Body of pancreas (tissue), 4 donors: Measurements from ENCODE around the gene ROBO2. TPM values are rescaled to one million over a fixed set of nuclear protein-coding genes. Genes with fewer than 3 reads are reported as not detected.

Experiments used
- ATAC-seq: fragments of 150-250 bp; one replicate; pipeline ENCODE4 v1.9.1; 2016
- DNase-seq, 4 donors: peaks; one replicate each; pipeline ENCODE4 v3.0.0-alpha.2; 2019
- H3K27ac ChIP-seq, 4 donors: fragments of 200-600 bp; sonication (generic); 1 replicate in 3 of 4; 2 replicates in 1 of 4; pipeline versions ENCODE4 v1.5.1 to v1.6.1; 2016 to 2019; ENCODE audit warnings: mild to moderate bottlenecking in 1 of 4, mixed read lengths in 1 of 4, moderate library complexity in 1 of 4
- H3K27me3 ChIP-seq, 2 donors: fragments of 200-600 bp; sonication (generic); one replicate each; pipeline ENCODE4 v1.6.0; 2016; ENCODE audit warnings: mild to moderate bottlenecking in 1 of 2
- H3K36me3 ChIP-seq, 2 donors: fragments of 200-600 bp; sonication (generic); replicated peaks in 1 of 2; 2 replicates each; pipeline ENCODE4 v1.5.1; 2016; ENCODE audit warnings: low read depth in 2 of 2; ENCODE audit not compliant: insufficient read depth in 1 of 2
- H3K4me1 ChIP-seq: fragments of 200-600 bp; sonication (generic); one replicate; pipeline ENCODE4 v1.6.0; 2016
- H3K4me3 ChIP-seq, 2 donors: fragments of 200-600 bp; sonication (generic); 1 replicate in 1 of 2; 2 replicates in 1 of 2; pipeline ENCODE4 v1.5.1; 2016 to 2019
- H3K9me3 ChIP-seq, 3 donors: fragments of 200-600 bp; sonication (generic); 1 replicate in 2 of 3; 2 replicates in 1 of 3; pipeline ENCODE4 v1.5.1; 2016
- CTCF ChIP-seq, 7 experiments: fragments of 450-650 bp in 4 of 7; fragments of 200-600 bp in 3 of 7; sonication (generic) in 3 of 7; IDR thresholded peaks; one replicate each; pipeline ENCODE4 v1.5.1; 2016 to 2019; ENCODE audit warnings: antibody characterized with exemption in 7 of 7
- POLR2A ChIP-seq, 3 donors: fragments of 450-650 bp; IDR thresholded peaks; one replicate each; pipeline ENCODE4 v1.6.1; 2016; ENCODE audit warnings: antibody characterized with exemption in 3 of 3, mild to moderate bottlenecking in 2 of 3
- WGBS, 2 donors: methylation state at CpG; one replicate each; pipeline ENCODE4 v1.1.5; 2017; 5-methylcytosine and 5-hydroxymethylcytosine counted together
- intact Hi-C: fragments of 100-400 bp; cut with DNase I; formaldehyde crosslinking; loops from one replicate; pipeline ENCODE4 v1.15.1; 2023
- total RNA-seq, 2 donors: library from RNA; depleted of rRNA; stranded (reverse); fragments of >200 nt; gene quantifications; one replicate each; pipeline ENCODE4 v1.1.0, GENCODE V29; 2016

ROBO2 gene
- total RNA-seq, 2 donors from 2014 or later, result 1.3 to 3.0 TPM

GRCh38 chr3:77137559-77137958, 97.7 kb downstream of the ROBO2 start:
- WGBS, 2 donors, result 74 to 80% methylated on average over 5 of the region's 5 CpGs
- no peak overlapping the region for H3K4me3 ChIP-seq
- H3K36me3 ChIP-seq, result no peaks in the 10 kb centered on the region
- no peak for DNase-seq
- intact Hi-C loops, result no loop called here
- no peak for ATAC-seq
- no peaks in the 10 kb centered on the region for H3K27me3 ChIP-seq
- H3K4me1 ChIP-seq, result no peaks in the 10 kb centered on the region
- no peaks in the 10 kb centered on the region for H3K9me3 ChIP-seq
- TF ChIP-seq POLR2A (IDR thresholded peaks at IDR 0.05) (no peak), CTCF (IDR thresholded peaks at IDR 0.05) (no peak)
- H3K27ac ChIP-seq, result no peak overlapping the region

- ATAC-seq (no peak), DNase-seq (no peak)
- Histone ChIP-seq H3K36me3 (no peaks in the 10 kb centered on the region), H3K4me3 (no peak overlapping the region), H3K27ac (no peak overlapping the region), H3K27me3 (no peaks in the 10 kb centered on the region), H3K9me3 (no peaks in the 10 kb centered on the region), H3K4me1 (no peaks in the 10 kb centered on the region)
- intact Hi-C loops, result no loop called here
- no peak for TF ChIP-seq CTCF (IDR thresholded peaks at IDR 0.05)
- no peak for TF ChIP-seq POLR2A (IDR thresholded peaks at IDR 0.05)
- WGBS, 2 donors, result 60 to 62% methylated on average over 3 of the region's 3 CpGs
Measured at GRCh38 chr3:77139624-77140023, 99.7 kb downstream of the ROBO2 start.

- intact Hi-C loops, result no loop called here
- no peak for TF ChIP-seq CTCF (IDR thresholded peaks at IDR 0.05)
- no peak for TF ChIP-seq POLR2A (IDR thresholded peaks at IDR 0.05)
- ATAC-seq (no peak), DNase-seq (no peak)
- H3K9me3 ChIP-seq, result no peaks in the 10 kb centered on the region
- no peaks in the 10 kb centered on the region for H3K27me3 ChIP-seq
- H3K36me3 ChIP-seq, result no peaks in the 10 kb centered on the region
- WGBS, 2 donors, result 43 to 49% methylated on average over 3 of the region's 3 CpGs
- no peaks in the 10 kb centered on the region for H3K4me1 ChIP-seq
- no peak overlapping the region for H3K4me3 ChIP-seq
- no peak overlapping the region for H3K27ac ChIP-seq
Measured at GRCh38 chr3:77141423-77141822, 101.5 kb downstream of the ROBO2 start.

GRCh38 chr3:77142578-77142977, 102.7 kb downstream of the ROBO2 start:
- TF ChIP-seq CTCF (IDR thresholded peaks at IDR 0.05) (no peak), POLR2A (IDR thresholded peaks at IDR 0.05) (no peak)
- H3K4me1 ChIP-seq, result no peaks in the 10 kb centered on the region
- no peaks in the 10 kb centered on the region for H3K27me3 ChIP-seq
- no peak for ATAC-seq
- H3K27ac ChIP-seq, result no peak overlapping the region
- 60 to 62% methylated on average over 6 of the region's 6 CpGs for WGBS, 2 donors
- H3K9me3 ChIP-seq, result no peaks in the 10 kb centered on the region
- no peak for DNase-seq
- H3K36me3 ChIP-seq, result no peaks in the 10 kb centered on the region
- intact Hi-C loops, result no loop called here
- H3K4me3 ChIP-seq, result no peak overlapping the region

- DNase-seq (no peak), ATAC-seq (no peak)
- WGBS, 2 donors, result 38 to 47% methylated on average over 7 of the region's 7 CpGs
- Histone ChIP-seq H3K9me3 (no peaks in the 10 kb centered on the region), H3K4me3 (no peak overlapping the region), H3K27me3 (no peaks in the 10 kb centered on the region), H3K27ac (no peak overlapping the region), H3K36me3 (no peaks in the 10 kb centered on the region), H3K4me1 (no peaks in the 10 kb centered on the region)
- intact Hi-C loops, result no loop called here
- no peak for TF ChIP-seq POLR2A (IDR thresholded peaks at IDR 0.05)
- TF ChIP-seq CTCF (IDR thresholded peaks at IDR 0.05), result no peak
Measured at GRCh38 chr3:77146004-77146403, 106.1 kb downstream of the ROBO2 start.
